Hepatocyte (in vitro differentiated cells): ENCODE results near the gene LCE4A. TPM values are rescaled to one million over a fixed set of nuclear protein-coding genes. Genes with fewer than 3 reads are reported as not detected.

Experiments used
- DNase-seq: peaks from one replicate; pipeline ENCODE4 v3.0.0-alpha.2; 2016; ENCODE audit warnings: low spot score
- H2AFZ ChIP-seq: fragments of 200-600 bp; sonication (generic); 2 replicates; pipeline ENCODE4 v1.6.0; 2016; ENCODE audit warnings: antibody characterized with exemption, mild to moderate bottlenecking
- H3K27ac ChIP-seq: fragments of 200-600 bp; sonication (generic); 2 replicates; pipeline ENCODE4 v1.5.1; 2016; ENCODE audit warnings: mild to moderate bottlenecking
- H3K27me3 ChIP-seq: fragments of 200-600 bp; sonication (generic); 2 replicates; pipeline ENCODE4 v1.6.1; 2016
- H3K36me3 ChIP-seq: fragments of 200-600 bp; sonication (generic); replicated peaks from 2 replicates; pipeline ENCODE4 v1.5.1; 2016; ENCODE audit warnings: low read depth; ENCODE audit not compliant: insufficient read depth
- H3K4me1 ChIP-seq: fragments of 200-600 bp; sonication (generic); 2 replicates; pipeline ENCODE4 v1.5.1; 2016; ENCODE audit warnings: mild to moderate bottlenecking, moderate library complexity; ENCODE audit not compliant: insufficient read depth
- H3K4me2 ChIP-seq: fragments of 200-600 bp; sonication (generic); 2 replicates; pipeline ENCODE4 v1.6.0; 2016
- H3K4me3 ChIP-seq: fragments of 200-600 bp; sonication (generic); 2 replicates; pipeline ENCODE4 v1.5.1; 2016; ENCODE audit warnings: mild to moderate bottlenecking
- H3K79me2 ChIP-seq: fragments of 200-600 bp; sonication (generic); 2 replicates; pipeline ENCODE4 v1.6.0; 2017; ENCODE audit warnings: mild to moderate bottlenecking
- H3K9me2 ChIP-seq: fragments of 200-600 bp; sonication (generic); replicated peaks from 2 replicates; pipeline ENCODE4 v1.6.0; 2017; ENCODE audit warnings: mild to moderate bottlenecking; ENCODE audit not compliant: insufficient read depth
- H3K9me3 ChIP-seq: fragments of 200-600 bp; sonication (generic); 2 replicates; pipeline ENCODE4 v1.5.1; 2016; ENCODE audit warnings: low read depth, mild to moderate bottlenecking
- H4K20me1 ChIP-seq: fragments of 200-600 bp; sonication (generic); 2 replicates; pipeline ENCODE4 v1.6.0; 2016; ENCODE audit warnings: mild to moderate bottlenecking; ENCODE audit not compliant: insufficient read depth, poor library complexity, severe bottlenecking
- CTCF ChIP-seq: fragments of 200-600 bp; sonication (generic); IDR thresholded peaks from 2 replicates; pipeline ENCODE4 v1.5.1; 2016; ENCODE audit warnings: antibody characterized with exemption, mild to moderate bottlenecking; ENCODE audit not compliant: poor library complexity
- EZH2 ChIP-seq: fragments of 200-600 bp; sonication (generic); IDR thresholded peaks from 2 replicates; pipeline ENCODE4 v1.6.1; 2016; ENCODE audit warnings: antibody characterized with exemption, mild to moderate bottlenecking, borderline replicate concordance
- EZH2phosphoT487 ChIP-seq: fragments of 200-600 bp; sonication (generic); IDR thresholded peaks from one replicate; pipeline ENCODE4 v1.6.1; 2018; ENCODE audit warnings: antibody characterized with exemption, mild to moderate bottlenecking, low read depth, moderate library complexity; ENCODE audit not compliant: unreplicated experiment, severe bottlenecking
- WGBS: methylation state at CpG from one replicate; pipeline ENCODE4 v1.1.6; 2016; ENCODE audit warnings: low lambda C conversion rate; ENCODE audit errors: missing lambda C conversion rate; 5-methylcytosine and 5-hydroxymethylcytosine counted together
- polyA plus RNA-seq: library from polyadenylated mRNA; unstranded; fragments of >200 nt; fragmentation: Nextera tagmentation; extraction: Ambion mirVana; gene quantifications from 2 replicates; pipeline ENCODE4 v1.2.1, GENCODE V29; 2016
- total RNA-seq: library from RNA; depleted of rRNA; stranded (reverse); fragments of >200 nt; gene quantifications from 2 replicates; pipeline ENCODE4 v1.2.3, GENCODE V29; 2014

The LCE4A gene
- total and polyA plus RNA-seq, 2 experiments from 2014 or later: not detected

- H3K4me1 ChIP-seq: no peaks in the 10 kb centered on the region
- DNase-seq: no peak
- no peak overlapping the region for H3K27ac ChIP-seq
- H2AFZ ChIP-seq: no peak overlapping the region
- no peaks in the 10 kb centered on the region for H3K27me3 ChIP-seq
- WGBS: 76% methylated on average over 4 of the region's 4 CpGs
- H3K4me3 ChIP-seq: no peak overlapping the region
- H3K79me2 ChIP-seq: no peaks in the 10 kb centered on the region
- H3K9me2 ChIP-seq: no peaks in the 10 kb centered on the region
- H3K4me2 ChIP-seq: no peak overlapping the region
- TF ChIP-seq EZH2: no peak
- no peak for TF ChIP-seq EZH2phosphoT487
- no peak for TF ChIP-seq CTCF
- no peaks in the 10 kb centered on the region for H3K9me3 ChIP-seq
- no peaks in the 10 kb centered on the region for H3K36me3 ChIP-seq
- no peaks in the 10 kb centered on the region for H4K20me1 ChIP-seq
Observed at GRCh38 chr1:152699746-152700145, 8.2 kb upstream of the LCE4A start.

GRCh38 chr1:152718238-152718637, 10.3 kb downstream of the LCE4A start:
- no peaks in the 10 kb centered on the region for H4K20me1 ChIP-seq
- no peak for DNase-seq
- H3K4me2 ChIP-seq: no peak overlapping the region
- H3K9me3 ChIP-seq: no peaks in the 10 kb centered on the region
- no peaks in the 10 kb centered on the region for H3K4me1 ChIP-seq
- no peaks in the 10 kb centered on the region for H3K9me2 ChIP-seq
- H3K79me2 ChIP-seq: no peaks in the 10 kb centered on the region
- H3K36me3 ChIP-seq: no peaks in the 10 kb centered on the region
- H3K27me3 ChIP-seq: no peaks in the 10 kb centered on the region
- H3K27ac ChIP-seq: no peak overlapping the region
- no peak overlapping the region for H2AFZ ChIP-seq
- no peak for TF ChIP-seq EZH2phosphoT487
- no peak overlapping the region for H3K4me3 ChIP-seq

- Histone ChIP-seq H3K27ac (no peak overlapping the region), H3K27me3 (no peaks in the 10 kb centered on the region), H3K36me3 (no peaks in the 10 kb centered on the region), H4K20me1 (no peaks in the 10 kb centered on the region), H3K79me2 (no peaks in the 10 kb centered on the region), H3K9me2 (no peaks in the 10 kb centered on the region), H3K4me2 (no peak overlapping the region), H3K4me3 (no peak overlapping the region), H2AFZ (no peak overlapping the region), H3K9me3 (no peaks in the 10 kb centered on the region), H3K4me1 (no peaks in the 10 kb centered on the region)
- DNase-seq: no peak
- no peak for TF ChIP-seq EZH2
- no peak for TF ChIP-seq CTCF
- TF ChIP-seq EZH2phosphoT487: no peak
Observed at GRCh38 chr1:152725261-152725660, 17.3 kb downstream of the LCE4A start.

- Histone ChIP-seq H3K27ac (no peak overlapping the region), H3K9me2 (no peaks in the 10 kb centered on the region), H3K4me2 (no peak overlapping the region), H3K4me1 (no peaks in the 10 kb centered on the region), H4K20me1 (no peaks in the 10 kb centered on the region), H3K36me3 (no peaks in the 10 kb centered on the region), H2AFZ (no peak overlapping the region), H3K4me3 (no peak overlapping the region), H3K9me3 (no peaks in the 10 kb centered on the region), H3K79me2 (no peaks in the 10 kb centered on the region), H3K27me3 (no peaks in the 10 kb centered on the region)
- no peak for TF ChIP-seq EZH2phosphoT487
- no peak for TF ChIP-seq CTCF
- no peak for TF ChIP-seq EZH2
- 65% methylated on average over 1 of the region's 1 CpG for WGBS
- no peak for DNase-seq
Observed at GRCh38 chr1:152728986-152729385, 21.0 kb downstream of the LCE4A start.
